Osteocyte (in vitro differentiated cells): Measurements from ENCODE around the gene MESP2. TPM values are rescaled to one million over a fixed set of nuclear protein-coding genes. Genes with fewer than 3 reads are reported as not detected.
A peak's percentile ranks its signal among the peaks of the same experiment; 100 is the strongest.
"Not testable (repeated sequence)": the region's sequence is repeated elsewhere in the genome, so short reads cannot be mapped to it uniquely, and the experiment has no call there.

Experiments
- DNase-seq: peaks from one replicate; pipeline ENCODE4 v3.0.0; 2021; ENCODE audit warnings: mixed read lengths; ENCODE audit not compliant: unreplicated experiment; ENCODE audit errors: extremely low spot score
- H3K27ac Mint-ChIP-seq: one replicate; pipeline ENCODE4 v1.8.0; 2021; ENCODE audit warnings: mild to moderate bottlenecking, mixed read lengths; ENCODE audit not compliant: unreplicated experiment
- H3K27me3 Mint-ChIP-seq: one replicate; pipeline ENCODE4 v1.8.0; 2021; ENCODE audit warnings: mixed read lengths; ENCODE audit not compliant: unreplicated experiment
- H3K36me3 Mint-ChIP-seq: one replicate; pipeline ENCODE4 v1.8.0; 2021; ENCODE audit warnings: mixed read lengths; ENCODE audit not compliant: unreplicated experiment
- H3K4me1 Mint-ChIP-seq: one replicate; pipeline ENCODE4 v1.8.0; 2021; ENCODE audit warnings: mixed read lengths; ENCODE audit not compliant: unreplicated experiment
- H3K4me3 Mint-ChIP-seq: one replicate; pipeline ENCODE4 v1.8.0; 2021; ENCODE audit warnings: mild to moderate bottlenecking, moderate library complexity, mixed read lengths; ENCODE audit not compliant: unreplicated experiment
- H3K9me3 Mint-ChIP-seq: one replicate; pipeline ENCODE4 v1.8.0; 2021; ENCODE audit warnings: mixed read lengths; ENCODE audit not compliant: unreplicated experiment
- CTCF ChIP-seq: fragments of 200-600 bp; sonication (generic); IDR thresholded peaks from 2 replicates; pipeline ENCODE4 v1.5.0; 2021; ENCODE audit warnings: antibody characterized with exemption, mild to moderate bottlenecking, moderate library complexity
- total RNA-seq: library from RNA; stranded (reverse); gene quantifications from 2 replicates; pipeline ENCODE4 v1.2.1, GENCODE V29; 2021

MESP2 gene
- total RNA-seq, 1 donor from 2014 or later = not detected

GRCh38 chr15:89778861-89779260 lies 2.7 kb downstream of the MESP2 start:
- TF ChIP-seq CTCF = no peak
- no peaks in the 10 kb centered on the region for H3K36me3 Mint-ChIP-seq
- H3K4me1 Mint-ChIP-seq = peaks cover 19% of the 10 kb centered on the region
- H3K4me3 Mint-ChIP-seq = no peak overlapping the region
- H3K27ac Mint-ChIP-seq = no peak overlapping the region
- no peaks in the 10 kb centered on the region for H3K9me3 Mint-ChIP-seq
- no peak for DNase-seq
- no peaks in the 10 kb centered on the region for H3K27me3 Mint-ChIP-seq

DNA sequence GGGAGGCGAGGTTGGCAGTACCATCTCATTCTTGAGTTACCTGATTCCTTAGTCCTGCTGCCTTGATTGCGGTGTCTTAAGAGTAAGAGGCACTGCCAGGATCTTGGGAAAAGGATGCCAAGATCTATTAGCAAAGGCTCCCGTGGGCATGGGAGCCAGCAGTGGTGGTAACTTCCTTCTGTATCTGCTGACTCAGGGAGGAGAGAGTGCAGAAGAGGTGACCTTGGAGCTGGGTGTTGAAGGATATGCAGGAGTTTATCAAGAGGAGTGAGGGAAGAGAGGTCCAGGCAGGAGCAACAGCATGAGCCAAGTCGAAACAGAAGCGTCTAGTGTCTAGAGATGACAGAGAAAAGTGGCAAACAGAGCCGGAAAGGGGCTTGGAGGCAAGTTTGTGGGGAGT lies 4.5 kb downstream of the MESP2 start:
- no peak for TF ChIP-seq CTCF

GRCh38 chr15:89781055-89781454 lies 4.9 kb downstream of the MESP2 start:
- Mint-ChIP-seq H3K27ac (no peak overlapping the region), H3K9me3 (no peaks in the 10 kb centered on the region), H3K4me3 (no peak overlapping the region), H3K27me3 (no peaks in the 10 kb centered on the region), H3K36me3 (peaks cover 5% of the 10 kb centered on the region), H3K4me1 (peaks cover 27% of the 10 kb centered on the region)
- TF ChIP-seq CTCF = no peak
- no peak for DNase-seq

More for the DNA sequence above, 4.5 kb downstream of the MESP2 start:
- Mint-ChIP-seq H3K4me1 (peaks cover 23% of the 10 kb centered on the region), H3K27ac (no peak overlapping the region), H3K36me3 (peaks cover 5% of the 10 kb centered on the region), H3K4me3 (no peak overlapping the region), H3K27me3 (no peaks in the 10 kb centered on the region), H3K9me3 (no peaks in the 10 kb centered on the region)
- no peak for DNase-seq

GRCh38 chr15:89781891-89782618 lies 5.9 kb downstream of the MESP2 start:
- no peaks in the 10 kb centered on the region for H3K27me3 Mint-ChIP-seq
- H3K4me1 Mint-ChIP-seq = peaks cover 29% of the 10 kb centered on the region
- TF ChIP-seq CTCF = no peak
- H3K36me3 Mint-ChIP-seq = peaks cover 8% of the 10 kb centered on the region
- no peak for DNase-seq
- H3K9me3 Mint-ChIP-seq = no peaks in the 10 kb centered on the region
- no peak overlapping the region for H3K4me3 Mint-ChIP-seq
- peak overlapping the region; percentile 49 for H3K27ac Mint-ChIP-seq

- DNase-seq = not testable (repeated sequence)
Observed at GRCh38 chr15:89782619-89782950, 6.5 kb downstream of the MESP2 start.

More at GRCh38 chr15:89782619-89782950, 6.5 kb downstream of the MESP2 start:
- not testable (repeated sequence) for H3K4me3 Mint-ChIP-seq, H3K36me3 Mint-ChIP-seq, H3K9me3 Mint-ChIP-seq, H3K27me3 Mint-ChIP-seq, H3K27ac Mint-ChIP-seq
- H3K4me1 Mint-ChIP-seq = peaks cover 29% of the 10 kb centered on the region
